ENCODE results near the gene HECW1. TPM values are rescaled to one million over a fixed set of nuclear protein-coding genes. Genes with fewer than 3 reads are reported as not detected.

Gene HECW1
- total and polyA plus RNA-seq, 10 of the 15 experiments (the other 5 are each of a cell fraction or from before 2014, with no cell fraction given): under 0.01 to 0.31 (median 0.04) TPM; not detected in 3

- peak; percentile 74; the same call in 1 of the 2 replicates for TF ChIP-seq RELB (IDR thresholded peaks at IDR 0.05; ENCODE audit: low read depth)
- peak; percentile 94 for TF ChIP-seq RUNX3 (IDR thresholded peaks at IDR 0.05; ENCODE audit: low read length)
- no peak for TF ChIP-seq CEBPZ (IDR thresholded peaks at IDR 0.05; ENCODE audit: low read depth, low read length)
- peak; percentile 67; the same call in 1 of the 2 replicates for TF ChIP-seq BMI1 (IDR thresholded peaks at IDR 0.05; ENCODE audit: borderline replicate concordance)
- TF ChIP-seq ATF3 (IDR thresholded peaks at IDR 0.05; ENCODE audit: borderline replicate concordance, extremely low read depth, low read depth, low read length): no peak
- no peak for TF ChIP-seq SMAD1 (IDR thresholded peaks at IDR 0.05; ENCODE audit: low read depth, partially characterized antibody)
- peak; percentile 79 for TF ChIP-seq CUX1 (IDR thresholded peaks at IDR 0.05; ENCODE audit: insufficient replicate concordance, low read depth, low read length)
- no peak for TF ChIP-seq ZBTB40 (IDR thresholded peaks at IDR 0.05; ENCODE audit: borderline replicate concordance)
- TF ChIP-seq CBFB (IDR thresholded peaks at IDR 0.05; ENCODE audit: low read depth): peak; percentile 80; the same call in 1 of the 2 replicates
- TF ChIP-seq NR2F1 (conservative IDR thresholded peaks at IDR 0.05): peak; percentile 75
These were observed 404.3 kb downstream of the HECW1 start (continued) for GRCh38 chr7:43516581-43517342.

Data from GM12878 (cell line).